ENCODE data around the gene BCAR1.
"Not testable (repeated sequence)": the region's sequence is repeated elsewhere in the genome, so short reads cannot be mapped to it uniquely, and the experiment has no call there.

Gene BCAR1

GRCh38 chr16:75282466-75283281, 31.2 kb upstream of the BCAR1 start:
- no peak for TF ChIP-seq CTCF (IDR thresholded peaks at IDR 0.05; ENCODE audit: low read depth, low read length)
- no peak overlapping the region for H3K4me3 ChIP-seq (ENCODE audit: low read depth, low read length)
- in situ Hi-C loops (cut with HindIII; ENCODE audit: low sequenced_read_pairs): no loop called here
- DNase-seq (ENCODE audit: low read depth, low spot score): peak; percentile 36

- no peak for DNase-seq (ENCODE audit: low read depth, low spot score)
- in situ Hi-C loops (cut with HindIII; ENCODE audit: low sequenced_read_pairs): no loop called here
- TF ChIP-seq CTCF (IDR thresholded peaks at IDR 0.05; ENCODE audit: low read depth, low read length): no peak
- H3K4me3 ChIP-seq (ENCODE audit: low read depth, low read length): no peak overlapping the region
Observed at GRCh38 chr16:75281826-75282225, 30.4 kb upstream of the BCAR1 start.

- H3K4me3 ChIP-seq (ENCODE audit: low read depth, low read length); DNase-seq (ENCODE audit: low read depth, low spot score); in situ Hi-C loops (cut with HindIII; ENCODE audit: low sequenced_read_pairs): not testable (repeated sequence)
Observed at GRCh38 chr16:75281009-75281408, 29.6 kb upstream of the BCAR1 start.

- no peak overlapping the region for H3K4me3 ChIP-seq (ENCODE audit: low read depth, low read length)
- in situ Hi-C loops (cut with HindIII; ENCODE audit: low sequenced_read_pairs): no loop called here
- no peak for TF ChIP-seq CTCF (IDR thresholded peaks at IDR 0.05; ENCODE audit: low read depth, low read length)
- no peak for DNase-seq (ENCODE audit: low read depth, low spot score)
Observed at GRCh38 chr16:75280331-75280804, 28.9 kb upstream of the BCAR1 start.

DNA sequence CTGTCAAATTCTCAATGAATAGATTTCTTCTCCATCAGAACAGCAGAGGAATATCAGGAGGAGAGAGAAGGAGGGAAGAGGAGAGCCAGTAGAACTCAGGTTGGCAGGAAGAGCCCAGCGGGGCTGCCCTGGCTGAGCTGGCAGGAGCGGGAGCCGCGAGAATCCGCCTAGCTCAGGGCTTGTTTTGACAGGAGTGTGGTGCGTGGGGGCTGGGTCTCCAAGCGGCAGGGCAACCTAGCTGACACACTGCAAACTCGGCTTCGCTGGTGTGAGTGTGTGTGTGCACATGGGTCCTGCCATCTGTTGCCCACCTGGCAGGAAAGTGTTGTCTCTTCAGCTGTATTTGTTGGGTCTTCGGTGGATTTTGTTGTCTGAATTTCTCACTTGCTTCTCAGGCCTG, 27.9 kb upstream of the BCAR1 start:
- TF ChIP-seq CTCF (IDR thresholded peaks at IDR 0.05; ENCODE audit: low read depth, low read length): no peak
- no peak overlapping the region for H3K4me3 ChIP-seq (ENCODE audit: low read depth, low read length)
- peak; percentile 20 for DNase-seq (ENCODE audit: low read depth, low spot score)
- in situ Hi-C loops (cut with HindIII; ENCODE audit: low sequenced_read_pairs): no loop called here

GRCh38 chr16:75273054-75273925, 21.9 kb upstream of the BCAR1 start:
- in situ Hi-C loops (cut with HindIII; ENCODE audit: low sequenced_read_pairs): no loop called here
- peak; percentile 57 for DNase-seq (ENCODE audit: low read depth, low spot score)
- no peak for TF ChIP-seq CTCF (IDR thresholded peaks at IDR 0.05; ENCODE audit: low read depth, low read length)
- no peak overlapping the region for H3K4me3 ChIP-seq (ENCODE audit: low read depth, low read length)

DNA sequence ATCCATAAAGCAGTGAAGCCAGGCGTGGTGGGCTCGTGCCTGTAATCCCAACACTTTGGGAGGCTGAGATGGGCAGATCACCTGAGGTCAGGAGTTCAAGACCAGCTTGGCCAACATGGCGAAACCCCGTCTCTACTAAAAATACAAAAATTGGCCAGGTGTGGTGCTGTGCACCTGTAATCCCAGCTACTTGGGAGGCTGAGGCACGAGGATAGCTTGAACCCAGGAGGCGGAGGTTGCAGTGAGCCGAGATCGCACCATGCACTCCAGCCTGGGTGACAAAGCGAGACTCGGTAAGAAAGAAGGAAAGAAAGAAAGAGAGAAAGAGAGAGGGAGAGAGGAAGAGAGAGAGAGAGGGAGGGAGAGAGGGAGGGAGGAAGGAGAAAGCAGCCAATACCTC, 21.2 kb upstream of the BCAR1 start:
- H3K4me3 ChIP-seq (ENCODE audit: low read depth, low read length); DNase-seq (ENCODE audit: low read depth, low spot score); in situ Hi-C loops (cut with HindIII; ENCODE audit: low sequenced_read_pairs): not testable (repeated sequence)

Data from astrocyte of the spinal cord (primary cell).